ENCODE data around the gene THSD4.

GRCh38 chr15:71261418-71261817 lies 146.1 kb downstream of the THSD4 start:
- TF ChIP-seq, protein P1, sequence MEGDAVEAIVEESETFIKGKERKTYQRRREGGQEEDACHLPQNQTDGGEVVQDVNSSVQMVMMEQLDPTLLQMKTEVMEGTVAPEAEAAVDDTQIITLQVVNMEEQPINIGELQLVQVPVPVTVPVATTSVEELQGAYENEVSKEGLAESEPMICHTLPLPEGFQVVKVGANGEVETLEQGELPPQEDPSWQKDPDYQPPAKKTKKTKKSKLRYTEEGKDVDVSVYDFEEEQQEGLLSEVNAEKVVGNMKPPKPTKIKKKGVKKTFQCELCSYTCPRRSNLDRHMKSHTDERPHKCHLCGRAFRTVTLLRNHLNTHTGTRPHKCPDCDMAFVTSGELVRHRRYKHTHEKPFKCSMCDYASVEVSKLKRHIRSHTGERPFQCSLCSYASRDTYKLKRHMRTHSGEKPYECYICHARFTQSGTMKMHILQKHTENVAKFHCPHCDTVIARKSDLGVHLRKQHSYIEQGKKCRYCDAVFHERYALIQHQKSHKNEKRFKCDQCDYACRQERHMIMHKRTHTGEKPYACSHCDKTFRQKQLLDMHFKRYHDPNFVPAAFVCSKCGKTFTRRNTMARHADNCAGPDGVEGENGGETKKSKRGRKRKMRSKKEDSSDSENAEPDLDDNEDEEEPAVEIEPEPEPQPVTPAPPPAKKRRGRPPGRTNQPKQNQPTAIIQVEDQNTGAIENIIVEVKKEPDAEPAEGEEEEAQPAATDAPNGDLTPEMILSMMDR (conservative IDR thresholded peaks at IDR 0.05 in 1 of 2, IDR thresholded peaks at IDR 0.05 in 1 of 2; ENCODE audit: extremely low read depth in 1 of 2, insufficient read depth in 1 of 2, low read depth in 1 of 2, low read length in 2 of 2): no peak
- no peak for TF ChIP-seq EZH2 (IDR thresholded peaks at IDR 0.05; ENCODE audit: borderline replicate concordance, low read length)
